Psoas muscle (tissue), 8 donors: ENCODE measurements around the gene ZNF334. TPM values are rescaled to one million over a fixed set of nuclear protein-coding genes. Genes with fewer than 3 reads are reported as not detected.

Experiments used
- ATAC-seq, 4 donors: fragments of 200-7000 bp; cut with Tn5 transposase; one replicate each; pipeline ENCODE4 v1.9.1; 2020; ENCODE audit warnings: moderate library complexity in 3 of 4, mild to moderate bottlenecking in 2 of 4
- DNase-seq, 2 donors: peaks; one replicate each; pipeline ENCODE4 v3.0.0-alpha.2; 2020
- H3K27ac ChIP-seq: fragments of 200-600 bp; one replicate; pipeline ENCODE4 v1.8.0; 2022
- H3K27me3 ChIP-seq, 3 donors: fragments of 200-600 bp in 1 of 3; one replicate each; pipeline versions ENCODE4 v1.6.1 to v1.8.0; 2013 to 2022; ENCODE audit warnings: low read length in 2 of 3, mild to moderate bottlenecking in 2 of 3, moderate library complexity in 1 of 3; ENCODE audit not compliant: insufficient read depth in 3 of 3
- H3K36me3 ChIP-seq, 2 donors: fragments of 200-600 bp in 1 of 2; one replicate each; pipeline versions ENCODE4 v1.6.1 to v1.8.0; 2013 to 2022; ENCODE audit warnings: low read depth in 1 of 2, mild to moderate bottlenecking in 1 of 2, moderate library complexity in 1 of 2; ENCODE audit not compliant: insufficient read depth in 1 of 2
- H3K4me1 ChIP-seq: fragments of 200-600 bp; one replicate; pipeline ENCODE4 v1.8.0; 2022
- H3K4me3 ChIP-seq: fragments of 200-600 bp; one replicate; pipeline ENCODE4 v1.8.0; 2022; ENCODE audit warnings: mild to moderate bottlenecking
- H3K9me3 ChIP-seq: fragments of 200-600 bp; one replicate; pipeline ENCODE4 v1.8.0; 2022
- WGBS, 3 donors: extraction: QIAGEN DNeasy Blood & Tissue Kit; methylation state at CpG; one replicate each; pipeline versions ENCODE4 v1.1.6 to v1.1.7; 2013; 5-methylcytosine and 5-hydroxymethylcytosine counted together
- intact Hi-C, 2 donors: fragments of 100-400 bp; cut with DNase I; formaldehyde crosslinking; loops; one replicate each; pipeline versions ENCODE4 v1.11.0 to v1.14.2; 2022
- polyA plus RNA-seq, 3 donors: library from polyadenylated mRNA; stranded (reverse); fragments of 200-250 nt; gene quantifications; one replicate each; pipeline ENCODE4 v1.2.3, GENCODE V29; 2013
- total RNA-seq, 4 donors: library from RNA; stranded (reverse); fragmentation: NEBNext Ultra II Directional in 2 of 4; extraction: Animal tissue kit (Norgen Biotek cat#: 25700) in 2 of 4; gene quantifications; one replicate each; pipeline versions ENCODE4 v1.2.1 to v1.2.4, GENCODE V29; 2021 to 2023
- TF ChIP-seq, protein P1 (sequence below): fragments of 200-600 bp; IDR thresholded peaks from one replicate; pipeline ENCODE4 v1.8.0; 2022; ENCODE audit warnings: antibody characterized with exemption
- donor health status: healthy with polysubstance abuse.
- donor health status: DM: no; HTN: no; CAD: no; lungs with moderate emphysema.
- donor health status: Bipolar disorder and iron deficiency.
- donor health status: healthy.
- donor health status: DM: yes; HTN: yes; CAD: no.
- donor health status: DM: no; HTN: no; CAD: no.
- donor health status: DM: no; HTN: no; CAD: no.
- donor health status: DM: yes; HTN: yes; CAD: no.

The ZNF334 gene
- total and polyA plus RNA-seq, 7 donors = 0.10 to 1.0 (median 0.27) TPM

DNA sequence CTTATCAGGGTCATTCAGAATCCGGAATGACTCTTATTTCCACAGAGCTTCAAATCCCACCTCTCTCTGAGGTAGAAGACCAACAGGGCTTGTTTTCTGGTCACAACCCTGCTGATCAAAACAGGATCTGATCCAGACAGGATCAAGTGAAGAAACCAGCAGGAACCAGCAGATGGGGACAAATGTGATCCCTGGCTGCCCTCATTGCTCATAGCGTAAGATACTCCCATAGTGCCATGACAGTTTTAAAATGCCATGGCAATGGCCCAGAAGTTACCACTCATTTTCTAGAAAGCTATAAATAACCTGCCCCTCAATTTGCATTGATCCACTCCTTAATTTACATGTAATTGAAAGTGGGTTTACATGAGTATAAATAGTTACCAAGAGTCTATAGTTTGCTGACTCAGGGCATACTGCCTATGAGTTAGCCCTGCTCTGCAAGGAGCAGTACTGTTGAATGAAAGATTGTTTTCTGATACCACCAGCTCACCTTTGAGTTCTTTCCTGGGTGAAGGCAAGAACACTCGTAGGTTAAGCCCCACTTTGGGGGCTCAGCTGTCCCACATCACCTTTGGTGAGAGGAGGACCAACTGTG lies 6.2 kb upstream of the ZNF334 start:
- Histone ChIP-seq H3K4me1 (no peaks in the 10 kb centered on the region), H3K27me3 (peaks cover 0 to 18% (median 2%) of the 10 kb centered on the region in 3 donors), H3K27ac (no peak overlapping the region), H3K36me3 (no peaks in the 10 kb centered on the region), H3K9me3 (no peaks in the 10 kb centered on the region), H3K4me3 (no peak overlapping the region)
- no peak for ATAC-seq
- WGBS, 3 donors = 63 to 75% (median 67%) methylated on average over 3 of the region's 3 CpGs
- DNase-seq = no peak
- intact Hi-C loops = no loop called here
- TF ChIP-seq, protein P1, sequence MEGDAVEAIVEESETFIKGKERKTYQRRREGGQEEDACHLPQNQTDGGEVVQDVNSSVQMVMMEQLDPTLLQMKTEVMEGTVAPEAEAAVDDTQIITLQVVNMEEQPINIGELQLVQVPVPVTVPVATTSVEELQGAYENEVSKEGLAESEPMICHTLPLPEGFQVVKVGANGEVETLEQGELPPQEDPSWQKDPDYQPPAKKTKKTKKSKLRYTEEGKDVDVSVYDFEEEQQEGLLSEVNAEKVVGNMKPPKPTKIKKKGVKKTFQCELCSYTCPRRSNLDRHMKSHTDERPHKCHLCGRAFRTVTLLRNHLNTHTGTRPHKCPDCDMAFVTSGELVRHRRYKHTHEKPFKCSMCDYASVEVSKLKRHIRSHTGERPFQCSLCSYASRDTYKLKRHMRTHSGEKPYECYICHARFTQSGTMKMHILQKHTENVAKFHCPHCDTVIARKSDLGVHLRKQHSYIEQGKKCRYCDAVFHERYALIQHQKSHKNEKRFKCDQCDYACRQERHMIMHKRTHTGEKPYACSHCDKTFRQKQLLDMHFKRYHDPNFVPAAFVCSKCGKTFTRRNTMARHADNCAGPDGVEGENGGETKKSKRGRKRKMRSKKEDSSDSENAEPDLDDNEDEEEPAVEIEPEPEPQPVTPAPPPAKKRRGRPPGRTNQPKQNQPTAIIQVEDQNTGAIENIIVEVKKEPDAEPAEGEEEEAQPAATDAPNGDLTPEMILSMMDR = no peak

DNA sequence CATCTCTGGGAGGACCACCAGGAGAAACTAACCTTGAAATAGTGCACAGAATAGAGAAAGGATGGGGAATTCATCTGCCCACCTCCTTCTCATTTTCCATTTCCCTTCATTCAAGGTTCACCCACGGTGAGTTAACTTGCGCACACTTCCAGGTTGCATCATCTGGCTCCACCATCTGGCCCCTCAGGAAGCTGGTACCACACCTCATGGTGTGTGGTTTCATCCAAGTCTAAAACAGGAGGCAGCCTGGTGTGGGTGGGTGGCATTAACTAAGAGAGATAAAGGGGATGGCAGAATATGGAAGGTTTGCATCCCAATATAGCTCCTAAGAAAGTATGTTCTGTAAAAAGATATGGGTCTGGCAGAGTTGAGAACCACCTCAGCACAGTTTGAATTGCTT lies 3.8 kb downstream of the ZNF334 start:
- TF ChIP-seq, protein P1 = no peak
- DNase-seq (no peak), ATAC-seq (no peak)
- intact Hi-C loops = no loop called here
- H3K27ac ChIP-seq = no peak overlapping the region
- no peaks in the 10 kb centered on the region for H3K9me3 ChIP-seq
- no peaks in the 10 kb centered on the region for H3K36me3 ChIP-seq
- H3K27me3 ChIP-seq = no peaks in the 10 kb centered on the region
- peaks cover 3% of the 10 kb centered on the region for H3K4me1 ChIP-seq
- WGBS, 3 donors = 73 to 83% (median 74%) methylated on average over 2 of the region's 2 CpGs
- no peak overlapping the region for H3K4me3 ChIP-seq

DNA sequence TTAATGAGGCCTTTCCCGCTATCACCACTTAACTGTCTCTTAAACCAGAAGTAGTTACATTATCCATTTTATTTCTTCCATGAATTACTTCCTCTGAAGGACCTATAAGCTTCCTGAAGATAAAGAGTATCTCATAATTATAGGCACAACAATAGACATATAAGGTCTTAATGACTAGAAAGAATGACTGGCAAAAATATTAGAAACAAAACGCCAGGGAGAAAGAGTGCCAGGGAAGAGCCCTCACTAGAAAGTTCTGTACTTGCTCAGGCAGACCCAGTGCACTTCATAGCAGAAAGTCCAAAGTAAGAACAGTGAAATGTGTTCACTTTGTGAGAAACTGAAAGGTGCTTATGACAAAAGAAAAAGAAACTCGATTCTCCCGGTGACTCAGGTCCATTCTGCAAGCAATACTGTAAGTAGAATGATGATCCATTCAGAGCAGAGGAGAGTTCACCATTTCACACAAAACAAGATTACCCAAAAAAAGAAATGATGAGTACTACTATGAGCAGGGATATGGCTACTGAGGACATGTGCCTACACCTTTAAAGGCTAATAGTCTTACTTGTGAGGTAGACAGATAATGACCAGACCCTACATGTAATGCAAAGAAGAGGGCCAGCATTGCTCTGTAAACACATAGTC lies 5.5 kb downstream of the ZNF334 start:
- WGBS, 3 donors = 81 to 86% (median 85%) methylated on average over 4 of the region's 4 CpGs
- TF ChIP-seq, protein P1 = no peak
- intact Hi-C loops = no loop called here
- DNase-seq = no peak
- Histone ChIP-seq H3K4me3 (no peak overlapping the region), H3K4me1 (peaks cover 3% of the 10 kb centered on the region), H3K36me3 (no peaks in the 10 kb centered on the region), H3K27me3 (no peaks in the 10 kb centered on the region), H3K9me3 (no peaks in the 10 kb centered on the region), H3K27ac (no peak overlapping the region)
- no peak for ATAC-seq

DNA sequence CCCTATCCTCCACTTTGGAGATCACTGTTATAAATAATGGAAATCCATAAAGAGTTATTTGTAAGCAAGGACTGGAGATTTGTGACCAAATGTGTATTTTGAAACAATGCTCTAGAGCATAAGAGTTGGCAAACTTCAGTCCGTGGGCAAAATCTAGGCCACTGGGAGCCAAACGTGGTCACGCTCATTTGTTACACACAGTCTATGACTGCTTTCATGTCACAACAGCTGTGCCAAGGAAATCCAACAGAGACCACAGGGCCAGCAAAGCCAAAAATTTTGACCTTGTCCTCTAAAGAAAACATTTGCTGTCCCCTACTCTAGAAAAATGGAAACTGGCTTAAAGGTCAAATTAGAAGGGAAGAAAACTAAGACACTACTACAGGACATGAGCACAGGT lies 7.9 kb downstream of the ZNF334 start:
- H3K27ac ChIP-seq = no peak overlapping the region
- intact Hi-C loops = no loop called here
- H3K4me1 ChIP-seq = no peaks in the 10 kb centered on the region
- TF ChIP-seq, protein P1 = no peak
- H3K27me3 ChIP-seq = peaks cover 0 to 3% (median 0%) of the 10 kb centered on the region in 3 donors
- no peak overlapping the region for H3K4me3 ChIP-seq
- 27 to 48% (median 36%) methylated on average over 3 of the region's 3 CpGs for WGBS, 3 donors
- peaks cover 17% of the 10 kb centered on the region for H3K9me3 ChIP-seq
- peaks cover 0 to 3% of the 10 kb centered on the region in 2 donors for H3K36me3 ChIP-seq
- DNase-seq = no peak
- no peak for ATAC-seq
